OCI-LY3 (cell line): ENCODE data around the gene SERGEF.

ENCODE experiments used
- EZH2phosphoT487 ChIP-seq: fragments of 200-600 bp; shearing (Covaris generic); IDR thresholded peaks from 2 replicates; pipeline ENCODE4 v1.6.1; 2018; ENCODE audit warnings: antibody characterized with exemption, mixed run types, low read depth
- TF ChIP-seq, protein P1 (sequence below): fragments of 200-600, 300-600 bp; sonication (generic); IDR thresholded peaks from 2 replicates; pipeline ENCODE4 v1.5.1; 2014; ENCODE audit warnings: antibody characterized with exemption, low read length, low read depth

GRCh38 chr11:18046116-18046777, 33.4 kb upstream of the SERGEF start, which contains the start of gene TPH1:
- TF ChIP-seq, protein P1, sequence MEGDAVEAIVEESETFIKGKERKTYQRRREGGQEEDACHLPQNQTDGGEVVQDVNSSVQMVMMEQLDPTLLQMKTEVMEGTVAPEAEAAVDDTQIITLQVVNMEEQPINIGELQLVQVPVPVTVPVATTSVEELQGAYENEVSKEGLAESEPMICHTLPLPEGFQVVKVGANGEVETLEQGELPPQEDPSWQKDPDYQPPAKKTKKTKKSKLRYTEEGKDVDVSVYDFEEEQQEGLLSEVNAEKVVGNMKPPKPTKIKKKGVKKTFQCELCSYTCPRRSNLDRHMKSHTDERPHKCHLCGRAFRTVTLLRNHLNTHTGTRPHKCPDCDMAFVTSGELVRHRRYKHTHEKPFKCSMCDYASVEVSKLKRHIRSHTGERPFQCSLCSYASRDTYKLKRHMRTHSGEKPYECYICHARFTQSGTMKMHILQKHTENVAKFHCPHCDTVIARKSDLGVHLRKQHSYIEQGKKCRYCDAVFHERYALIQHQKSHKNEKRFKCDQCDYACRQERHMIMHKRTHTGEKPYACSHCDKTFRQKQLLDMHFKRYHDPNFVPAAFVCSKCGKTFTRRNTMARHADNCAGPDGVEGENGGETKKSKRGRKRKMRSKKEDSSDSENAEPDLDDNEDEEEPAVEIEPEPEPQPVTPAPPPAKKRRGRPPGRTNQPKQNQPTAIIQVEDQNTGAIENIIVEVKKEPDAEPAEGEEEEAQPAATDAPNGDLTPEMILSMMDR, result no peak
- no peak for TF ChIP-seq EZH2phosphoT487
